Panc1 (cell line): ENCODE data around the gene UGT8. TPM values are rescaled to one million over a fixed set of nuclear protein-coding genes. Genes with fewer than 3 reads are reported as not detected.

Experiments used
- ATAC-seq: fragments of 200-7000 bp; cut with Tn5 transposase; 2 replicates; pipeline ENCODE4 v1.9.1; 2020; ENCODE audit warnings: mild to moderate bottlenecking, moderate library complexity
- BruUV-seq: library from RNA; stranded (reverse); fragments of 400-500 nt; replicated peaks from 2 replicates; lab custom pipeline; 2021; lab: Mats Ljungman, UMichigan
- CTCF ChIA-PET: fragments of 300-600 bp; sonication (Branson Sonifier 250); formaldehyde crosslinking; loops from one replicate; lab custom pipeline; 2022; ENCODE audit warnings: antibody characterized with exemption; lab: Charles Lee
- POLR2A ChIA-PET: fragments of 300-600 bp; sonication (Branson Sonifier 250); formaldehyde crosslinking; loops from one replicate; lab custom pipeline; 2022; ENCODE audit warnings: antibody characterized with exemption; lab: Charles Lee
- DNase-seq: peaks from one replicate; pipeline ENCODE4 v3.0.0-alpha.2; 2010; ENCODE audit warnings: low read depth, low spot score
- H3K27ac ChIP-seq: 2 replicates; pipeline ENCODE4 v1.5.1; 2011; ENCODE audit warnings: mild to moderate bottlenecking, low read length, inconsistent platforms
- H3K27me3 ChIP-seq: fragments of 200-500 bp; sonication (Bioruptor generic); 2 replicates; pipeline ENCODE4 v1.6.0; 2014; ENCODE audit warnings: low read length, inconsistent platforms; ENCODE audit not compliant: control insufficient read depth, insufficient read depth
- H3K36me3 ChIP-seq: fragments of 200-500 bp; sonication (Bioruptor generic); 2 replicates; pipeline ENCODE4 v1.5.1; 2014; ENCODE audit warnings: inconsistent platforms, mild to moderate bottlenecking, low read length, moderate library complexity; ENCODE audit not compliant: control insufficient read depth, insufficient read depth
- H3K4me1 ChIP-seq: 2 replicates; pipeline ENCODE4 v1.5.1; 2011; ENCODE audit warnings: inconsistent platforms, mild to moderate bottlenecking, low read length, moderate library complexity; ENCODE audit not compliant: control insufficient read depth, insufficient read depth
- H3K4me3 ChIP-seq, 2 experiments: 2 replicates each; pipeline ENCODE4 v1.5.1; 2011 to 2012; ENCODE audit warnings: low read depth in 2 of 2, low read length in 2 of 2, mild to moderate bottlenecking in 2 of 2, inconsistent platforms in 1 of 2, moderate library complexity in 1 of 2
- H3K9me3 ChIP-seq: fragments of 200-500 bp; sonication (Bioruptor generic); 2 replicates; pipeline ENCODE4 v1.5.1; 2014; ENCODE audit warnings: low read depth, mild to moderate bottlenecking, inconsistent platforms, low read length, moderate library complexity; ENCODE audit not compliant: control insufficient read depth, insufficient read depth
- POLR2AphosphoS5 ChIP-seq: IDR thresholded peaks from 2 replicates; pipeline ENCODE4 v1.6.1; 2012; ENCODE audit warnings: mild to moderate bottlenecking, low read depth, low read length, moderate library complexity
- REST ChIP-seq, 2 experiments: IDR thresholded peaks; 2 replicates each; pipeline ENCODE4 v1.6.1; 2011 to 2012; ENCODE audit warnings: low read depth in 2 of 2, control low read depth in 1 of 2, low read length in 1 of 2, mild to moderate bottlenecking in 1 of 2, moderate library complexity in 1 of 2; ENCODE audit not compliant: insufficient read depth in 1 of 2
- SIN3A ChIP-seq: IDR thresholded peaks from 2 replicates; pipeline ENCODE4 v1.6.1; 2012; ENCODE audit warnings: low read depth, mild to moderate bottlenecking, low read length, moderate library complexity, borderline replicate concordance; ENCODE audit not compliant: insufficient read depth
- TCF7L2 ChIP-seq: IDR thresholded peaks from 2 replicates; pipeline ENCODE4 v1.6.1; 2011; ENCODE audit warnings: mild to moderate bottlenecking, low read depth, low read length, inconsistent platforms
- in situ Hi-C: cut with HindIII; loops from 2 replicates; pipeline ENCODE4 v1.10.0; 2016; ENCODE audit warnings: low sequenced_read_pairs, low pct_unique_long_range_greater_than_20kb
- intact Hi-C: fragments of 100-400 bp; cut with micrococcal nuclease; formaldehyde crosslinking; loops from one replicate; pipeline ENCODE4 v1.10.0; 2022; ENCODE audit not compliant: unreplicated experiment
- total RNA-seq: library from RNA; stranded (reverse); gene quantifications from one replicate; pipeline ENCODE4 v1.2.1, GENCODE V29; 2021; ENCODE audit not compliant: unreplicated experiment
- TF ChIP-seq, protein P1 (sequence below): fragments of 450-650 bp; IDR thresholded peaks from 2 replicates; pipeline ENCODE4 v1.5.1; 2017; ENCODE audit warnings: mild to moderate bottlenecking

Gene UGT8
- total RNA-seq, 1 experiment from 2014 or later: 2.1 TPM

DNA sequence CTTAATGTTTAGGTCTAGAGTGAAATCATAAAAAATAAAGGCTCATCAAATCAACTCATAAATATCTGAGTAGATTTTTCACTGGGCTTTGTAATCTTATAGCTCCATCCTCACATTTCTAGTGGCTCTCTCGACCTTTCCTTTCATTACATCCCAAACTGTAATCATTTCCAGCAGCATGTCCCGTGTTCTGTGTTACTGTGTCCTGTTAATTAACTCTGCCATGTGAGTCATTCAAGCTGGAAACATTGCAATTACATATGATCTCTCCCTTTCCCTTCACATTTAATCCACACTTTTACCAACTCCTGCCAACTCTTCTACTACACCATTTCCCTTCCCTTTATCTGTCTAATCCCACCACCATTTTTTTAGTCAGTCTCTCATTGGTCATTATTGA is 75.5 kb downstream of the UGT8 start:
- no peaks in the 10 kb centered on the region for H3K36me3 ChIP-seq
- in situ Hi-C loops: no loop called here
- POLR2A ChIA-PET: no interaction called here
- no peak for ATAC-seq
- no peaks in the 10 kb centered on the region for H3K27me3 ChIP-seq
- no TSS peak for BruUV-seq
- no peaks in the 10 kb centered on the region for H3K9me3 ChIP-seq
- DNase-seq: no peak
- intact Hi-C loops: no loop called here
- CTCF ChIA-PET: interaction anchor here (0.6 kb wide), 1 partner anchor 12 kb away, joined by 3 read pairs; no protein-coding TSS in a partner anchor
- H3K27ac ChIP-seq: no peak overlapping the region
- H3K4me3 ChIP-seq: no peak overlapping the region
- no peak for TF ChIP-seq POLR2AphosphoS5
- no peak for TF ChIP-seq REST (IDR thresholded peaks at IDR 0.05; ENCODE audit: insufficient read depth in 1 of 2, low read depth in 2 of 2, low read length in 1 of 2)
- TF ChIP-seq, protein P1, sequence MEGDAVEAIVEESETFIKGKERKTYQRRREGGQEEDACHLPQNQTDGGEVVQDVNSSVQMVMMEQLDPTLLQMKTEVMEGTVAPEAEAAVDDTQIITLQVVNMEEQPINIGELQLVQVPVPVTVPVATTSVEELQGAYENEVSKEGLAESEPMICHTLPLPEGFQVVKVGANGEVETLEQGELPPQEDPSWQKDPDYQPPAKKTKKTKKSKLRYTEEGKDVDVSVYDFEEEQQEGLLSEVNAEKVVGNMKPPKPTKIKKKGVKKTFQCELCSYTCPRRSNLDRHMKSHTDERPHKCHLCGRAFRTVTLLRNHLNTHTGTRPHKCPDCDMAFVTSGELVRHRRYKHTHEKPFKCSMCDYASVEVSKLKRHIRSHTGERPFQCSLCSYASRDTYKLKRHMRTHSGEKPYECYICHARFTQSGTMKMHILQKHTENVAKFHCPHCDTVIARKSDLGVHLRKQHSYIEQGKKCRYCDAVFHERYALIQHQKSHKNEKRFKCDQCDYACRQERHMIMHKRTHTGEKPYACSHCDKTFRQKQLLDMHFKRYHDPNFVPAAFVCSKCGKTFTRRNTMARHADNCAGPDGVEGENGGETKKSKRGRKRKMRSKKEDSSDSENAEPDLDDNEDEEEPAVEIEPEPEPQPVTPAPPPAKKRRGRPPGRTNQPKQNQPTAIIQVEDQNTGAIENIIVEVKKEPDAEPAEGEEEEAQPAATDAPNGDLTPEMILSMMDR: no peak
- no peak for TF ChIP-seq SIN3A
- no peak for TF ChIP-seq TCF7L2
- no peaks in the 10 kb centered on the region for H3K4me1 ChIP-seq

DNA sequence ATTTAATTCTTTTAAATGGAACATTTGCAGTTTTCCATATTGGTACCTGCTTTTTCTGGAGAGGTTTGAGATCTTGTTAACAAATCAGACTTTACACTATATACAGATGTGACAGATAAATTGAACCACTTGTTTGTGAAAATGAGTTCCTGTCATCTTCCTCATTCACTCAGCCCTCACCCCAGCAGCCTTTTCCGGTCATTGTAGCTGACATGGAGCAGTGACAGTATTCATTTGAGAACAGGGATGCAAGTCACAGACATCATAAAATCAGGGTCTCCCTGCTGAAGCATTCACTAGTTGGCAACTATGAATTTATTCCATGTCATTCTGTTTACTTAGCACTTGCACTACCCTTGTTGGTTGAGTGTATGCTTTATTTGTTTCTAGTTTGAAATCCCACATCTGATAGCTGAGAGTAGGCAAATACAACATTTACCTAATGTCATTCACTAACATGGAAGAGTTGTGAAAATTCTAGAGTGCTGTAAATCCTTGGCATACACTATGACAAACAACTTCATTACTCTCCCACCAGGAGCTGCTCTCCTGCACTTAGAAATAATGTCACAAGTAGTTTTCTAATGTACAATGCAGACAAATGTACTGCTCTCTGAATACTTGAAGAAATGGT is 78.9 kb downstream of the UGT8 start:
- in situ Hi-C loops: no loop called here
- POLR2A ChIA-PET: no interaction called here
- CTCF ChIA-PET: no interaction called here
- no TSS peak for BruUV-seq
- no peak overlapping the region for H3K4me3 ChIP-seq
- TF ChIP-seq SIN3A (no peak), POLR2AphosphoS5 (no peak), REST (IDR thresholded peaks at IDR 0.05; ENCODE audit: insufficient read depth in 1 of 2, low read depth in 2 of 2, low read length in 1 of 2) (no peak), TCF7L2 (no peak)
- TF ChIP-seq, protein P1: no peak
- DNase-seq: no peak
- H3K36me3 ChIP-seq: no peaks in the 10 kb centered on the region
- intact Hi-C loops: no loop called here
- H3K27me3 ChIP-seq: no peaks in the 10 kb centered on the region
- H3K4me1 ChIP-seq: no peaks in the 10 kb centered on the region
- H3K27ac ChIP-seq: no peak overlapping the region
- H3K9me3 ChIP-seq: no peaks in the 10 kb centered on the region
- ATAC-seq: no peak
